Urothelium cell line (cell line): ENCODE measurements around the gene VGLL1.

Source experiments
- DNase-seq: peaks from one replicate; pipeline ENCODE4 v3.0.0; 2011; ENCODE audit warnings: low spot score, mixed read lengths
- FAIRE-seq: peaks from 2 replicates; lab custom pipeline; 2011; peaks lifted over from hg19 to GRCh38; lab: Jason Lieb, UNC

VGLL1 gene

GRCh38 chrX:136549226-136549625 lies 17.2 kb downstream of the VGLL1 start:
- FAIRE-seq, result no peak
- no peak for DNase-seq

GRCh38 chrX:136551410-136551809 lies 19.4 kb downstream of the VGLL1 start:
- DNase-seq (no peak), FAIRE-seq (no peak)

GRCh38 chrX:136555694-136556093 lies 23.7 kb downstream of the VGLL1 start:
- FAIRE-seq (no peak), DNase-seq (no peak)

- FAIRE-seq, result no peak
- no peak for DNase-seq
These were observed 40.0 kb downstream of the VGLL1 start for GRCh38 chrX:136572030-136572429.

GRCh38 chrX:136574548-136574947 lies 42.5 kb downstream of the VGLL1 start:
- no peak for FAIRE-seq
- no peak for DNase-seq

GRCh38 chrX:136577552-136577951 lies 45.5 kb downstream of the VGLL1 start:
- peak; percentile 41 for DNase-seq
- no peak for FAIRE-seq

GRCh38 chrX:136580316-136580715 lies 48.3 kb downstream of the VGLL1 start:
- FAIRE-seq (no peak), DNase-seq (no peak)

- FAIRE-seq, result no peak
- DNase-seq, result no peak
These were observed 50.6 kb downstream of the VGLL1 start for GRCh38 chrX:136582624-136583023.

GRCh38 chrX:136584545-136584944 lies 52.5 kb downstream of the VGLL1 start:
- no peak for FAIRE-seq
- no peak for DNase-seq

GRCh38 chrX:136585262-136585661 lies 53.2 kb downstream of the VGLL1 start:
- DNase-seq (no peak), FAIRE-seq (no peak)

- DNase-seq, result no peak
- no peak for FAIRE-seq
These were observed 53.9 kb downstream of the VGLL1 start for GRCh38 chrX:136585960-136586359.

- no peak for FAIRE-seq
These were observed 54.4 kb downstream of the VGLL1 start for GRCh38 chrX:136586386-136586785.

GRCh38 chrX:136587532-136587931 lies 55.5 kb downstream of the VGLL1 start:
- no peak for FAIRE-seq

More at GRCh38 chrX:136586386-136586785, 54.4 kb downstream of the VGLL1 start:
- DNase-seq, result no peak

GRCh38 chrX:136588036-136588435 lies 56.0 kb downstream of the VGLL1 start:
- FAIRE-seq (no peak), DNase-seq (no peak)

More at GRCh38 chrX:136587532-136587931, 55.5 kb downstream of the VGLL1 start:
- DNase-seq, result no peak

GRCh38 chrX:136589966-136590365 lies 58.0 kb downstream of the VGLL1 start:
- no peak for DNase-seq
- no peak for FAIRE-seq

GRCh38 chrX:136597356-136597755 lies 65.3 kb downstream of the VGLL1 start:
- FAIRE-seq (no peak), DNase-seq (no peak)

- FAIRE-seq, result no peak
These were observed 65.9 kb downstream of the VGLL1 start for GRCh38 chrX:136597954-136598353.

GRCh38 chrX:136598631-136599030 lies 66.6 kb downstream of the VGLL1 start:
- DNase-seq (no peak), FAIRE-seq (no peak)

More at GRCh38 chrX:136597954-136598353, 65.9 kb downstream of the VGLL1 start:
- DNase-seq, result no peak

GRCh38 chrX:136600059-136600458 lies 68.0 kb downstream of the VGLL1 start:
- FAIRE-seq (no peak), DNase-seq (no peak)
